H1 (cell line): ENCODE data around the gene INIP. TPM values are rescaled to one million over a fixed set of nuclear protein-coding genes. Genes with fewer than 3 reads are reported as not detected.

Source experiments
- SP1 ChIP-seq: IDR thresholded peaks from 2 replicates; pipeline ENCODE4 v1.6.1; 2011; ENCODE audit warnings: low read depth, low read length
- polyA plus RNA-seq, 7 experiments: library from polyadenylated mRNA; depleted of rRNA in 3 of 7; stranded (reverse) in 5 of 7; unstranded in 2 of 7; fragments of >200 nt in 5 of 7; fragments of 200-250 nt in 2 of 7; gene quantifications; 1 replicate in 5 of 7; 2 replicates in 1 of 7; 4 replicates in 1 of 7; pipeline versions ENCODE4 v1.2.1 to v1.2.3, GENCODE V29; 2011 to 2013; ENCODE audit warnings: missing spikeins in 2 of 7, mixed read lengths in 2 of 7
- total RNA-seq: library from RNA; stranded (reverse); fragmentation: NEBNext Ultra II Directional; extraction: Animal tissue kit (Norgen Biotek cat#: 25700); gene quantifications from 2 replicates; pipeline ENCODE4 v1.2.1, GENCODE V29; 2021

The INIP gene
- total and polyA plus RNA-seq, 2 of the 8 experiments (the other 6 are each of a cell fraction or from before 2014, with no cell fraction given): 10.7 to 18.3 TPM

DNA sequence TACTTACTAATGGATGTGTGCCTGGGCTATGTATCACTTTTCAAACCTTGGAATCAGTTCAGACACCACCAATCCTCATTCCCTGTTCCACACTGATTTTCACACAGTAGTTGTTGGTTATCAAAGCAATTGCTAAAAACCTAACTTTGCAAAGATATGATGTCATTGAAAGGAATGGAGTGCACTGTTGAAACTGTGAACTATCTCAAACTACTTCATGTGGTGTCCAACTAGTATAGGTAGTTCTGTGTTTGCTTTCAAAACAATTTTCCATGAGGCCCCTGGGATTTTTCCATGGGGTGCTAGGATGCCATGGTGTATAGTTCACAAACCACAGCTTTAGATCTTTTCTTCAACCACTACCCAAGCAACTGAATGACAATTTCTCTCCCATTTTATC is 17.8 kb downstream of the INIP start (continued):
- TF ChIP-seq SP1: no peak
